IPS-NIHi7 (cell line): ENCODE results near the gene TNFSF11.

Source experiments
- DNase-seq: peaks from one replicate; pipeline ENCODE4 v3.0.0; 2012; ENCODE audit warnings: mixed read lengths; ENCODE audit errors: extremely low spot score

The TNFSF11 gene

GRCh38 chr13:42653679-42654078 is 79.7 kb downstream of the TNFSF11 start:
- DNase-seq = no peak

GRCh38 chr13:42654212-42654611 is 80.3 kb downstream of the TNFSF11 start:
- DNase-seq = no peak

- DNase-seq = no peak
Observed at GRCh38 chr13:42654722-42655121, 80.8 kb downstream of the TNFSF11 start.

DNA sequence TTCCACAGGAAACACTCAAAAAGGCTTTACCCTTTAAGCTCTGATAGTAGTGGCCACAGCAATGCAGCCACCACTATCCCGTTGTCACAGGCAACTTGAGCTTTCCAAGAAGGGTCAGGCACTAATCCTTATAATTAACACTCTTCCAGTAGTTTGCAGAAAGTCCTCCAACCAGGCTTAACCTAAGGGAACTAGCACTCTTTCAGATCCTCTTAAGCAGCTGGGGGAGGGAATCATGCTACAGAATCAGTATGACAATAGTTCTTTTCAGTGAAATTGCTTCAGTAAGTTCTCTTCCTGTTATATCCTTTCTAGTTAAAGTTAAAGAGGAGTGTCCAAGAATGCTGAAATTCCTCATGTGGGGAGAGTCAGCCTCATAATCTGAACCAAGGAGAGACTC is 82.2 kb downstream of the TNFSF11 start:
- peak; percentile 35 for DNase-seq

DNA sequence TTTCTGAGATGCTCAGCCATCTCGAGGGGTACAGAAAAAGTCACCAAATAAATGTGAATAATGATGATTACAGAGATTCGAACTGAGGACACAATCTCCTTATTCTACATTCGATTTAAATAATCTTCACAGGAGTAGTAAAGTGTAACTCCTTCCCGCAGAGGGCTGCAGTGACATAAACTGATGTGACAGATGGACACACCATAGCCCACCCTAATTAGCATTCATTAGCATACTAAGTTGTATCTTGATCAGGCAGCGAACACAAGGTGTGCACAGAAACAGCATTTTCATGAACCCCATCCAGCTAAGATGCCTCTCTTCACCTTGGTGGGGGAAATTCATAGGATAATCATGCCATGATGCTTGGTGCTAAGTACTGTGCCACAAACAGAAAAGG is 83.0 kb downstream of the TNFSF11 start:
- DNase-seq = no peak
